K562 (cell line): ENCODE results near the gene MRPS5. TPM values are rescaled to one million over a fixed set of nuclear protein-coding genes. Genes with fewer than 3 reads are reported as not detected.

Experiments used
- ARID3A ChIP-seq: IDR thresholded peaks from 2 replicates; pipeline ENCODE4 v1.6.1; 2012; ENCODE audit warnings: low read depth, low read length, improper control_type of control experiment, borderline replicate concordance
- BHLHE40 ChIP-seq: IDR thresholded peaks from 2 replicates; pipeline ENCODE4 v1.6.1; 2011; ENCODE audit warnings: low read length, improper control_type of control experiment
- CEBPB ChIP-seq: fragments of 450-650 bp; IDR thresholded peaks from 2 replicates; pipeline ENCODE4 v1.6.1; 2016; ENCODE audit warnings: missing genetic modification characterization, missing compliant biosample characterization
- CHD2 ChIP-seq: IDR thresholded peaks from 2 replicates; pipeline ENCODE4 v1.6.1; 2011; ENCODE audit warnings: low read depth, low read length
- CLOCK ChIP-seq: fragments of 250-450 bp; sonication (Bioruptor Pico); IDR thresholded peaks from 2 replicates; pipeline ENCODE4 v1.4.0; 2020; ENCODE audit warnings: mild to moderate bottlenecking, moderate library complexity, borderline replicate concordance
- HDAC1 ChIP-seq, 2 experiments: fragments of 450-650 bp; IDR thresholded peaks; 2 replicates each; pipeline ENCODE4 v1.6.1; 2016 to 2017; ENCODE audit warnings: inconsistent platforms in 1 of 2, mild to moderate bottlenecking in 1 of 2, moderate library complexity in 1 of 2
- KAT8 ChIP-seq: fragments of 450-650 bp; IDR thresholded peaks from 2 replicates; pipeline ENCODE4 v1.6.1; 2016; ENCODE audit warnings: low read depth, mild to moderate bottlenecking
- NCOA1 ChIP-seq: fragments of 450-650 bp; IDR thresholded peaks from 2 replicates; pipeline ENCODE4 v1.6.1; 2016; ENCODE audit warnings: low read depth
- NFATC3 ChIP-seq: fragments of 450-650 bp; IDR thresholded peaks from 2 replicates; pipeline ENCODE4 v1.6.1; 2017; ENCODE audit warnings: mild to moderate bottlenecking
- NFE2L1 ChIP-seq: fragments of 450-650 bp; IDR thresholded peaks from 2 replicates; pipeline ENCODE4 v1.6.1; 2016; ENCODE audit warnings: missing genetic modification characterization, low read depth, mild to moderate bottlenecking, missing compliant biosample characterization, moderate library complexity, borderline replicate concordance
- STAT6 ChIP-seq: sonication (generic); formaldehyde crosslinking; IDR thresholded peaks from 2 replicates; pipeline ENCODE4 v1.8.1; 2023; ENCODE audit warnings: mild to moderate bottlenecking, missing genetic modification reagents
- TAL1 ChIP-seq: fragments of 450-650 bp; IDR thresholded peaks from 2 replicates; pipeline ENCODE4 v1.6.1; 2016; ENCODE audit warnings: mild to moderate bottlenecking
- XRCC5 ChIP-seq: fragments of 200-400 bp; formaldehyde crosslinking; IDR thresholded peaks from 2 replicates; pipeline ENCODE4 v1.6.1; 2017; ENCODE audit warnings: low read depth, mild to moderate bottlenecking, low read length
- ZBED1 ChIP-seq: IDR thresholded peaks from 2 replicates; pipeline ENCODE4 v1.6.1; 2014
- ZBTB12 ChIP-seq: fragments of 250-450 bp; sonication (Bioruptor Pico); IDR thresholded peaks from 2 replicates; pipeline ENCODE4 v1.4.0; 2020
- ZNF398 ChIP-seq: fragments of 250-450 bp; sonication (Bioruptor Pico); IDR thresholded peaks from 2 replicates; pipeline ENCODE4 v1.8.0; 2021; ENCODE audit warnings: moderate library complexity, mild to moderate bottlenecking, inconsistent platforms
- ZNF583 ChIP-seq: fragments of 250-450 bp; sonication (Bioruptor Pico); IDR thresholded peaks from 2 replicates; pipeline ENCODE4 v1.4.0; 2020
- ZNF668 ChIP-seq: fragments of 250-450 bp; sonication (Bioruptor Pico); IDR thresholded peaks from 2 replicates; pipeline ENCODE4 v1.8.0; 2022; ENCODE audit warnings: mild to moderate bottlenecking, inconsistent platforms
- ZNF785 ChIP-seq: fragments of 250-450 bp; sonication (Bioruptor Pico); IDR thresholded peaks from 2 replicates; pipeline ENCODE4 v1.4.0; 2020; ENCODE audit warnings: mild to moderate bottlenecking
- polyA plus RNA-seq, 8 experiments: library from polyadenylated mRNA; depleted of rRNA in 4 of 8; stranded (reverse) in 5 of 8; unstranded in 3 of 8; fragments of >200 nt; fragmentation: Nextera tagmentation in 2 of 8; fragmentation: Illumina TruSeq in 1 of 8; extraction: Ambion mirVana in 2 of 8; extraction: Trizol in 1 of 8; gene quantifications; 2 replicates each; pipeline versions ENCODE4 v1.2.1 to v1.2.3, GENCODE V29; 2011 to 2014; ENCODE audit warnings: inconsistent platforms in 1 of 8, missing spikeins in 1 of 8
- total RNA-seq, 7 experiments: library from RNA; depleted of rRNA in 6 of 7; stranded (reverse); fragments of >200 nt in 6 of 7; fragmentation: Illumina TruSeq in 2 of 7; extraction: Trizol in 2 of 7; gene quantifications; 2 replicates each; pipeline versions ENCODE4 v1.2.1 to v1.2.3, GENCODE V29; 2011 to 2021; ENCODE audit warnings: low replicate concordance in 1 of 7

MRPS5 gene
- total and polyA plus RNA-seq, 9 of the 15 experiments (the other 6 are each of a cell fraction or from before 2014, with no cell fraction given) = 85.0 to 162 (median 118) TPM

GRCh38 chr2:95159690-95160449 lies 38.3 kb upstream of the MRPS5 start, which contains the start of gene ZNF514 (continued):
- no peak for TF ChIP-seq STAT6 (CRISPR knock-in tag)
- TF ChIP-seq HDAC1 (IDR thresholded peaks at IDR 0.05) = 0 out of 4 replicates have a peak, but pooled peaks of 1 of the 2 experiments have one; percentile 21
- TF ChIP-seq ZBED1 = no peak
- peak; percentile 38; the same call in 1 of the 2 replicates for TF ChIP-seq CHD2
- 0 out of 2 replicates have a peak, but pooled peaks have one; percentile 44 for TF ChIP-seq BHLHE40
- no peak for TF ChIP-seq NCOA1
- no peak for TF ChIP-seq NFATC3
- TF ChIP-seq XRCC5 = no peak
- TF ChIP-seq CLOCK (CRISPR knock-in tag) = no peak
- no peak for TF ChIP-seq ZBTB12 (CRISPR knock-in tag)
- TF ChIP-seq NFE2L1 (tag) = no peak
- TF ChIP-seq ARID3A = no peak
- no peak for TF ChIP-seq ZNF785
- no peak for TF ChIP-seq ZNF668 (CRISPR knock-in tag)
- no peak for TF ChIP-seq ZNF398
- no peak for TF ChIP-seq TAL1
- TF ChIP-seq KAT8 = no peak
- TF ChIP-seq ZNF583 = no peak; the same call in 1 of the 2 replicates
- no peak for TF ChIP-seq CEBPB (tag)
